Adrenal gland (tissue), 19 donors: Measurements from ENCODE around the gene HPSE. TPM values are rescaled to one million over a fixed set of nuclear protein-coding genes. Genes with fewer than 3 reads are reported as not detected.

ENCODE experiments used
- DNase-seq, 7 donors: peaks; one replicate each; pipeline ENCODE4 v3.0.0-alpha.2; 2019 to 2020
- H3K27ac ChIP-seq, 5 donors: fragments of 200-600 bp; sonication (generic) in 4 of 5; 1 replicate in 3 of 5; 2 replicates in 2 of 5; pipeline versions ENCODE4 v1.5.1 to v1.8.0; 2016 to 2020; ENCODE audit warnings: mild to moderate bottlenecking in 1 of 5
- H3K27me3 ChIP-seq: fragments of 200-600 bp; 2 replicates; pipeline ENCODE4 v1.8.0; 2021
- H3K36me3 ChIP-seq, 2 donors: fragments of 200-600 bp; replicated peaks in 1 of 2; 1 replicate in 1 of 2; 2 replicates in 1 of 2; pipeline versions ENCODE4 v1.5.1 to v1.8.0; 2018 to 2022
- H3K4me1 ChIP-seq, 2 donors: fragments of 200-600 bp; replicated peaks in 1 of 2; 1 replicate in 1 of 2; 2 replicates in 1 of 2; pipeline versions ENCODE4 v1.5.1 to v1.8.0; 2018 to 2021
- H3K4me3 ChIP-seq, 4 donors: fragments of 200-600 bp; sonication (generic) in 3 of 4; one replicate each; pipeline ENCODE4 v1.5.1; 2016 to 2018
- H3K9me3 ChIP-seq, 3 donors: fragments of 200-600 bp; sonication (generic) in 1 of 3; replicated peaks in 1 of 3; 1 replicate in 2 of 3; 2 replicates in 1 of 3; pipeline versions ENCODE4 v1.5.1 to v1.8.0; 2016 to 2021
- POLR2A ChIP-seq, 2 donors: fragments of 450-650 bp; IDR thresholded peaks; one replicate each; pipeline ENCODE4 v1.6.1; 2017; ENCODE audit warnings: antibody characterized with exemption in 2 of 2, mild to moderate bottlenecking in 2 of 2, moderate library complexity in 1 of 2
- WGBS, 4 donors: extraction: QIAGEN DNeasy Blood & Tissue Kit in 2 of 4; methylation state at CpG; one replicate each; pipeline versions ENCODE4 v1.1.5 to v1.1.7; 2013 to 2017; 5-methylcytosine and 5-hydroxymethylcytosine counted together
- intact Hi-C, 2 donors: fragments of 100-400 bp; cut with DNase I; formaldehyde crosslinking; loops; one replicate each; pipeline versions ENCODE4 v1.14.1 to v1.15.0; 2022 to 2023
- long read RNA-seq, 10 donors: library from polyadenylated mRNA in 3 of 10; unstranded in 2 of 10; stranded (forward) in 1 of 10; transcript quantifications; one replicate each; pipeline ENCODE4 v2.0.0 and lab custom pipeline, GENCODE V29; 2021 to 2026
- polyA plus RNA-seq, 3 donors: library from polyadenylated mRNA; stranded (reverse); fragments of 200-250 nt in 2 of 3; fragments of 350-450 nt in 1 of 3; fragmentation: Illumina TruSeq in 1 of 3; extraction: RNeasy Lipid Tissue Mini Kit (QIAGEN cat#74804) in 1 of 3; gene quantifications; one replicate each; pipeline ENCODE4 v1.2.3, GENCODE V29; 2013 to 2014
- total RNA-seq, 9 donors: library from RNA; depleted of rRNA in 4 of 9; stranded (reverse); fragments of >200 nt in 4 of 9; fragments of 120-200 nt in 1 of 9; fragmentation: NEBNext Ultra II Directional in 1 of 9; extraction: Animal tissue kit (Norgen Biotek cat#: 25700) in 1 of 9; gene quantifications; one replicate each; pipeline versions ENCODE4 v1.1.0 to v1.2.4, GENCODE V29; 2013 to 2023
- TF ChIP-seq, protein P1 (sequence below), 6 experiments: fragments of 450-650 bp in 4 of 6; fragments of 200-600 bp in 2 of 6; sonication (generic) in 1 of 6; IDR thresholded peaks; 1 replicate in 5 of 6; 2 replicates in 1 of 6; pipeline versions ENCODE4 v1.5.1 to v1.8.0; 2016 to 2021; ENCODE audit warnings: antibody characterized with exemption in 6 of 6, mild to moderate bottlenecking in 2 of 6, moderate library complexity in 1 of 6
- donor health status: healthy with polysubstance abuse.
- donor health status: Bipolar disorder and iron deficiency.
- donor health status: DM: yes; HTN: yes; CAD: no.
- donor health status: DM: no; HTN: no; CAD: no.
- donor health status: DM: no; HTN: no; CAD: no.
- donor health status: DM: yes; HTN: yes; CAD: no.

HPSE gene
- total RNA-seq (10 to 100 TPM in 1 of 9 donors, 1 to 10 TPM in 7, under 1 TPM in 1; 0.44 to 12.3 (median 7.1) TPM), polyA plus RNA-seq (1 to 10 TPM in 2 of 3 donors, under 1 TPM in 1; 0.64 to 2.6 (median 2.0) TPM)
- long read RNA-seq, donor 1, full-length matches to known transcripts, result 1 of 1 reads
- long read RNA-seq, donor 1, partial matches to known transcripts, result 0 of 1 reads
- long read RNA-seq, donor 1, other reads (novel, unspliced or antisense), result 0 of 1 reads
- long read RNA-seq, donor 2, result 0 reads
- long read RNA-seq, donor 3, result 0 reads
- long read RNA-seq, donor 4, full-length matches to known transcripts, result 3 of 5 reads
- long read RNA-seq, donor 4, partial matches to known transcripts, result 2 of 5 reads
- long read RNA-seq, donor 4, other reads (novel, unspliced or antisense), result 0 of 5 reads
- long read RNA-seq, donor 5, full-length matches to known transcripts, result 5 of 7 reads
- long read RNA-seq, donor 5, partial matches to known transcripts, result 0 of 7 reads
- long read RNA-seq, donor 5, other reads (novel, unspliced or antisense), result 2 of 7 reads
- long read RNA-seq, donor 6, full-length matches to known transcripts, result 1 of 2 reads
- long read RNA-seq, donor 6, partial matches to known transcripts, result 1 of 2 reads
- long read RNA-seq, donor 6, other reads (novel, unspliced or antisense), result 0 of 2 reads
- long read RNA-seq, donor 7, result 0 reads
- long read RNA-seq, donor 8, full-length matches to known transcripts, result 1 of 1 reads
- long read RNA-seq, donor 8, partial matches to known transcripts, result 0 of 1 reads
- long read RNA-seq, donor 8, other reads (novel, unspliced or antisense), result 0 of 1 reads
- long read RNA-seq, donor 9, result 0 reads
- long read RNA-seq, donor 10, result 0 reads

DNA sequence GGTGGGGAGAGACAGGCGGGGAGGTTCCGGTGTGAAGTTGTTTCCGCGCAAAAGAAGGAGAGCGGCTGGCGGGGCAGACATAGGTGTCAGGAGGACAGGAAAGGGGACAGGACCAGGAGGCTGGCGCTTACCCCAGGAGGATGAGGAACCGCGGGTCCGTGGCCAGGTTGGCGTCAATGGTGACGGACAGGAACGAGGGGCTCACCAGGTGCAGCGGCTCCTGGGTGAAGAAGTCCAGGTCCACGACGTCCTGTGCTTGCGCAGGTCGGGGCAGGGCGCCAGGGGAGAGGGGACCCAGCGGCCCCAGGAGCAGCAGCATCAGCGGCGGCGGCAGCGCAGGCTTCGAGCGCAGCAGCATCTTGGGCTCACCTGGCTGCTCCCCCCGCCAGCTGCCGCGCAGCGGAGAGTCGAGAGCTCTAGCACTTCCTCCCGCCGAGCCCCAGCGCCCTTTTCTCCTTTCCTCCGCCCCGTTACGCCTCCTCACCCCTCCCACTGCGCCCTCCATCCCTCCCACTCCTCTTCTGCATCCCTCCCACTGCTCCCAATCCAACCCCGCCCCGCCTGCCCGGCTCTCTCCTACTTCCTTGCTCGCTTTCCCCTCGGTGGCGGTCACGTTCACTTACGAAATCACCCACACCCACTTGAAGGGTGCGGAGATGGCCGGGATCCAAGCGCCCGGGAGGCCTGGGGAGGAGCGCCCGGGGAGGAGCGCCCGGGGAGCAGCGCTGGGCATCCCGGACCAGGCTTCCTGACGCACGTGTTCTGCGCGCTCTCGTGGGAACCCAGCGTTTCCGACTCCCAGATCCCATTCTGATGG is at the start of gene HPSE:
TSS of gene HPSE (minus strand) at position 424 of the 817 bp plus-strand sequence. CDS start at position 358, 66 bp downstream.
- peak within 1 kb of the TSS in 2 of 4 donors; percentile 34 to 62 for H3K4me3 ChIP-seq
- peak in 1 of 2 donors; percentile 30 for TF ChIP-seq POLR2A (IDR thresholded peaks at IDR 0.05)
- TF ChIP-seq, protein P1, sequence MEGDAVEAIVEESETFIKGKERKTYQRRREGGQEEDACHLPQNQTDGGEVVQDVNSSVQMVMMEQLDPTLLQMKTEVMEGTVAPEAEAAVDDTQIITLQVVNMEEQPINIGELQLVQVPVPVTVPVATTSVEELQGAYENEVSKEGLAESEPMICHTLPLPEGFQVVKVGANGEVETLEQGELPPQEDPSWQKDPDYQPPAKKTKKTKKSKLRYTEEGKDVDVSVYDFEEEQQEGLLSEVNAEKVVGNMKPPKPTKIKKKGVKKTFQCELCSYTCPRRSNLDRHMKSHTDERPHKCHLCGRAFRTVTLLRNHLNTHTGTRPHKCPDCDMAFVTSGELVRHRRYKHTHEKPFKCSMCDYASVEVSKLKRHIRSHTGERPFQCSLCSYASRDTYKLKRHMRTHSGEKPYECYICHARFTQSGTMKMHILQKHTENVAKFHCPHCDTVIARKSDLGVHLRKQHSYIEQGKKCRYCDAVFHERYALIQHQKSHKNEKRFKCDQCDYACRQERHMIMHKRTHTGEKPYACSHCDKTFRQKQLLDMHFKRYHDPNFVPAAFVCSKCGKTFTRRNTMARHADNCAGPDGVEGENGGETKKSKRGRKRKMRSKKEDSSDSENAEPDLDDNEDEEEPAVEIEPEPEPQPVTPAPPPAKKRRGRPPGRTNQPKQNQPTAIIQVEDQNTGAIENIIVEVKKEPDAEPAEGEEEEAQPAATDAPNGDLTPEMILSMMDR (IDR thresholded peaks at IDR 0.05), result no peak
- intact Hi-C loops, result no loop called here
- WGBS, 4 donors, result 1 to 2% (median 2%) methylated on average over 34 to 63 of the region's 63 CpGs
- no peak within 1 kb of the TSS for H3K27ac ChIP-seq
- DNase-seq, result peak; percentile 73 to 85 (median 81)
- no peaks in the 10 kb centered on the region for H3K36me3 ChIP-seq
- peaks cover 0 to 15% of the 10 kb centered on the region in 2 donors for H3K4me1 ChIP-seq
- H3K9me3 ChIP-seq, result no peaks in the 10 kb centered on the region
- no peaks in the 10 kb centered on the region for H3K27me3 ChIP-seq

DNA sequence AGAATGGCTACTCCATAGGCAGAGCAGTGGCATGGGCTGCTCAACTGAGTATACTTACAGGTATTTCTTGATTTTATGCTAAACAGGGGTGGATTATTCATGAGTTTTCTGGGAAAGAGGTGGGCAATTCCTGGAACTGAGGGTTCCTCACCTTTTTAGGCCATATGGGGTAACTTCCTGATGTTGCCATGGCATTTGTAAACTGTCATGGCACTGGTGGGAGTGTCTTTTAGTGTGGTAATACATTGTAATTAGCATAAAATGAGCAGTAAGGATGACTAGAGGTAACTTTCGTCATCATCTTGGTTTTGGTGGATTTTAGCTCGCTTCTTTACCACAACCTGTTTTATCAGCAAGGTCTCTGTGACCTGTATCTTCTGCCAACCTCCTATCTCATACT is 48.2 kb upstream of the HPSE start:
- WGBS, 4 donors, result 30 to 39% (median 35%) methylated on average over 2 of the region's 2 CpGs
- no peaks in the 10 kb centered on the region for H3K27me3 ChIP-seq
- H3K36me3 ChIP-seq, result no peaks in the 10 kb centered on the region
- intact Hi-C loops, result no loop called here
- no peak overlapping the region for H3K27ac ChIP-seq
- no peak overlapping the region for H3K4me3 ChIP-seq
- H3K4me1 ChIP-seq, result peaks cover 12% of the 10 kb centered on the region in 2 donors
- peaks cover 0 to 6% (median 0%) of the 10 kb centered on the region in 3 donors for H3K9me3 ChIP-seq
- DNase-seq, result peak in 2 of 7 donors; percentile 39 to 48
- TF ChIP-seq, protein P1 (IDR thresholded peaks at IDR 0.05), result no peak
- no peak for TF ChIP-seq POLR2A (IDR thresholded peaks at IDR 0.05)

DNA sequence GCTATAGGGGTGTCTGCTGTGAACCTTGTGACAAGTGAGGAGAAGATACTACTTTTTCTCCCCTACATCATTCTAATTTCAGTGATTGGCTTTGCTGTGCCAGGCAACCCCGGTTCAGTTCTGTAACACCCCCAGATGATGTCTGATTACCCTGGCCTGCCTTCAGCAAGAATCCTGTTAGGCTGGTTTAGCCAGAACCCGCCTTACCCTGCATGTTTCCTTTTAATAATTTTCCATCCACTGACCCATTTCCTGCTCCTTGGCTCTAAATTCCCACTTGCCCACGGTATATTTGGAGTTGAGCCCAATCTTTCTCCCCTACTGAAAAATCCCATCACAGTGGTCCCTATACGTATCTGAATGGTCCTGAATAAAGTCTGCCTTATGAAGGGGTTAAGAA is 46.5 kb upstream of the HPSE start:
- H3K9me3 ChIP-seq, result peaks cover 0 to 6% (median 0%) of the 10 kb centered on the region in 3 donors
- H3K27me3 ChIP-seq, result no peaks in the 10 kb centered on the region
- H3K4me1 ChIP-seq, result no peaks in the 10 kb centered on the region
- intact Hi-C loops, result no loop called here
- no peak overlapping the region for H3K27ac ChIP-seq
- 82 to 88% (median 84%) methylated on average over 4 of the region's 4 CpGs for WGBS, 4 donors
- DNase-seq, result no peak
- no peak overlapping the region for H3K4me3 ChIP-seq
- no peaks in the 10 kb centered on the region for H3K36me3 ChIP-seq
- no peak for TF ChIP-seq POLR2A (IDR thresholded peaks at IDR 0.05)
- TF ChIP-seq, protein P1 (IDR thresholded peaks at IDR 0.05), result no peak
